Heart left ventricle (tissue), 13 donors: ENCODE measurements around the gene ZNF148.

Source experiments
- CTCF ChIP-seq, 12 donors: fragments of 200-600 bp; sonication (generic) in 4 of 12; IDR thresholded peaks; one replicate each; pipeline versions ENCODE4 v1.5.0 to v1.8.0; 2018 to 2022; ENCODE audit warnings: antibody characterized with exemption in 12 of 12, mild to moderate bottlenecking in 5 of 12
- POLR2A ChIP-seq, 2 donors: fragments of 450-650 bp; IDR thresholded peaks; one replicate each; pipeline ENCODE4 v1.6.1; 2017; ENCODE audit warnings: antibody characterized with exemption in 2 of 2, mild to moderate bottlenecking in 2 of 2, moderate library complexity in 2 of 2
- donor health status: ischemic (EF 13 %, LVEDD 7.1; RV severe dilation, severe dysfunction).
- donor health status: DM: no; HTN: yes; CAD: no.
- donor health status: DM: no; HTN: no; CAD: no.
- donor health status: ischemic (EF 25% LVEDD 6.9; RV normal size, moderate dysfunction).
- donor health status: ischemic (EF 25% LVEDD 5.7; RV mildly dilated, moderate dysfunction).
- donor health status: ischemic (EF 35%, LVEDD 5.7; RV mildly dilated, moderate dysfunction).
- donor health status: nonischemic (EF 11% LVEDD 7.7; RV severe dilation, severe dysfunction).
- donor health status: DM: yes; HTN: yes; CAD: no.
- donor health status: PGD.
- donor health status: ischemic (EF 29% LVEDD 5.4; RV normal size, mild dysfunction).
- donor health status: nonischemic (EF 23%, LVEDD 6.1; RV moderate dilation, normal function).

DNA sequence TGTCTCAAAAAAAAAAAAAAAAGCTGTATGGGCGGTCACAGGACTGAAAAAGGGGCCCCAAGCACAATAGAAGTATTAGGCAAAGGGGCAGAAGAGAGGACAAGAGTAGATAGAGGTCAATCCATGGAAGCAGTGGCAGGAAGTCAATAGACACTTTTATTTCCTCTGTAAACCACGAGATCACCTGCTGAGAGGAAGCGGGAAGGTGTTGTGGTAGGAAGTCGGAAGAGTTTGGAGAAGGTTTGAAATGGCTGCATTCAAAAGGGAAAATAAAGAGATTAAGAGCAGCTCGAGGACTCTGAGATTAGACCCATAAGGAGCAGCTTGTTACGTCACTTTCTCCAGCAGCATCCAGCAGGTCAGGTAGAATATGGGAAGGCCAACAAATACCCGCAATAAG is 14.2 kb upstream of the ZNF148 start:
- TF ChIP-seq CTCF (IDR thresholded peaks at IDR 0.05) (no peak), POLR2A (IDR thresholded peaks at IDR 0.05) (no peak)
